HEK293 (cell line): ENCODE measurements around the gene GPR39.

Experiments
- BCL6B ChIP-seq: fragments of 450-650 bp; formaldehyde crosslinking; IDR thresholded peaks from 2 replicates; pipeline ENCODE4 v1.5.1; 2017; ENCODE audit warnings: missing biosample characterization, missing genetic modification characterization
- GFI1B ChIP-seq: fragments of 450-650 bp; formaldehyde crosslinking; IDR thresholded peaks from 2 replicates; pipeline ENCODE4 v1.5.1; 2016; ENCODE audit warnings: missing biosample characterization, missing genetic modification characterization
- HOXC10 ChIP-seq: sonication (generic); formaldehyde crosslinking; IDR thresholded peaks from 2 replicates; pipeline ENCODE4 v1.8.1; 2023; ENCODE audit warnings: mild to moderate bottlenecking, missing genetic modification reagents
- KLF7 ChIP-seq: fragments of 450-650 bp; formaldehyde crosslinking; IDR thresholded peaks from 2 replicates; pipeline ENCODE4 v1.5.1; 2016; ENCODE audit warnings: missing biosample characterization, missing genetic modification characterization, borderline replicate concordance
- OSR2 ChIP-seq: fragments of 450-650 bp; formaldehyde crosslinking; IDR thresholded peaks from 2 replicates; pipeline ENCODE4 v1.5.1; 2016; ENCODE audit warnings: missing biosample characterization, missing genetic modification characterization
- PRDM1 ChIP-seq: fragments of 450-650 bp; formaldehyde crosslinking; IDR thresholded peaks from 2 replicates; pipeline ENCODE4; 2016; ENCODE audit warnings: missing biosample characterization, missing genetic modification characterization
- PRDM4 ChIP-seq: fragments of 450-650 bp; formaldehyde crosslinking; IDR thresholded peaks from 2 replicates; pipeline ENCODE4 v1.5.1; 2017; ENCODE audit warnings: missing biosample characterization, missing genetic modification characterization
- RBAK ChIP-seq: fragments of 450-650 bp; formaldehyde crosslinking; IDR thresholded peaks from 2 replicates; pipeline ENCODE4 v1.5.1; 2016; ENCODE audit warnings: missing biosample characterization, missing genetic modification characterization
- ZBTB8A ChIP-seq: fragments of 450-650 bp; formaldehyde crosslinking; IDR thresholded peaks from 2 replicates; pipeline ENCODE4 v1.5.1; 2016; ENCODE audit warnings: missing biosample characterization, missing genetic modification characterization
- ZNF146 ChIP-seq: fragments of 450-650 bp; formaldehyde crosslinking; IDR thresholded peaks from 2 replicates; pipeline ENCODE4 v1.5.1; 2016; ENCODE audit warnings: missing biosample characterization, missing genetic modification characterization
- ZNF174 ChIP-seq: fragments of 450-650 bp; formaldehyde crosslinking; IDR thresholded peaks from 2 replicates; pipeline ENCODE4 v1.5.0; 2017; ENCODE audit warnings: missing biosample characterization, mild to moderate bottlenecking, missing genetic modification characterization
- ZNF221 ChIP-seq: fragments of 450-650 bp; formaldehyde crosslinking; IDR thresholded peaks from 2 replicates; pipeline ENCODE4 v1.5.1; 2017; ENCODE audit warnings: missing biosample characterization, missing genetic modification characterization, borderline replicate concordance
- ZNF37A ChIP-seq: fragments of 450-650 bp; IDR thresholded peaks from 2 replicates; pipeline ENCODE4 v1.5.1; 2018; ENCODE audit warnings: missing biosample characterization, missing genetic modification characterization
- ZNF394 ChIP-seq: fragments of 450-650 bp; formaldehyde crosslinking; IDR thresholded peaks from 2 replicates; pipeline ENCODE4 v1.5.1; 2016; ENCODE audit warnings: missing biosample characterization, missing genetic modification characterization, mild to moderate bottlenecking, moderate library complexity, borderline replicate concordance
- ZNF561 ChIP-seq: fragments of 450-650 bp; IDR thresholded peaks from 2 replicates; pipeline ENCODE4 v1.5.1; 2018; ENCODE audit warnings: missing biosample characterization, missing genetic modification characterization, borderline replicate concordance
- ZNF610 ChIP-seq: fragments of 450-650 bp; formaldehyde crosslinking; IDR thresholded peaks from 2 replicates; pipeline ENCODE4 v1.5.1; 2016; ENCODE audit warnings: missing biosample characterization, missing genetic modification characterization, borderline replicate concordance
- ZNF624 ChIP-seq: fragments of 450-650 bp; formaldehyde crosslinking; IDR thresholded peaks from 2 replicates; pipeline ENCODE4 v1.5.1; 2017; ENCODE audit warnings: missing biosample characterization, missing genetic modification characterization
- ZNF626 ChIP-seq: fragments of 450-650 bp; sonication (Bioruptor Pico); formaldehyde crosslinking; IDR thresholded peaks from 2 replicates; pipeline ENCODE4 v1.5.1; 2018; ENCODE audit warnings: missing biosample characterization, missing genetic modification characterization, inconsistent platforms
- ZNF707 ChIP-seq: fragments of 450-650 bp; formaldehyde crosslinking; IDR thresholded peaks from 2 replicates; pipeline ENCODE4 v1.5.1; 2016; ENCODE audit warnings: missing biosample characterization, missing genetic modification characterization
- ZNF776 ChIP-seq: fragments of 450-650 bp; formaldehyde crosslinking; IDR thresholded peaks from 2 replicates; pipeline ENCODE4 v1.5.0; 2017; ENCODE audit warnings: missing biosample characterization, missing genetic modification characterization, borderline replicate concordance
- TF ChIP-seq, protein P1 (sequence below): fragments of 450-650 bp; formaldehyde crosslinking; IDR thresholded peaks from 2 replicates; pipeline ENCODE4 v1.5.1; 2016; ENCODE audit warnings: missing biosample characterization, missing genetic modification characterization
- TF ChIP-seq, protein P2 (sequence below): fragments of 450-650 bp; formaldehyde crosslinking; IDR thresholded peaks from 2 replicates; pipeline ENCODE4 v1.5.1; 2016; ENCODE audit warnings: missing biosample characterization, missing genetic modification characterization
- TF ChIP-seq, protein P3 (sequence below): fragments of 450-650 bp; formaldehyde crosslinking; IDR thresholded peaks from 2 replicates; pipeline ENCODE4 v1.5.1; 2017; ENCODE audit warnings: missing biosample characterization, missing genetic modification characterization
- TF ChIP-seq, protein P4 (sequence below): fragments of 450-650 bp; formaldehyde crosslinking; IDR thresholded peaks from 2 replicates; pipeline ENCODE4 v1.5.1; 2016; ENCODE audit warnings: missing biosample characterization, missing genetic modification characterization

The GPR39 gene

DNA sequence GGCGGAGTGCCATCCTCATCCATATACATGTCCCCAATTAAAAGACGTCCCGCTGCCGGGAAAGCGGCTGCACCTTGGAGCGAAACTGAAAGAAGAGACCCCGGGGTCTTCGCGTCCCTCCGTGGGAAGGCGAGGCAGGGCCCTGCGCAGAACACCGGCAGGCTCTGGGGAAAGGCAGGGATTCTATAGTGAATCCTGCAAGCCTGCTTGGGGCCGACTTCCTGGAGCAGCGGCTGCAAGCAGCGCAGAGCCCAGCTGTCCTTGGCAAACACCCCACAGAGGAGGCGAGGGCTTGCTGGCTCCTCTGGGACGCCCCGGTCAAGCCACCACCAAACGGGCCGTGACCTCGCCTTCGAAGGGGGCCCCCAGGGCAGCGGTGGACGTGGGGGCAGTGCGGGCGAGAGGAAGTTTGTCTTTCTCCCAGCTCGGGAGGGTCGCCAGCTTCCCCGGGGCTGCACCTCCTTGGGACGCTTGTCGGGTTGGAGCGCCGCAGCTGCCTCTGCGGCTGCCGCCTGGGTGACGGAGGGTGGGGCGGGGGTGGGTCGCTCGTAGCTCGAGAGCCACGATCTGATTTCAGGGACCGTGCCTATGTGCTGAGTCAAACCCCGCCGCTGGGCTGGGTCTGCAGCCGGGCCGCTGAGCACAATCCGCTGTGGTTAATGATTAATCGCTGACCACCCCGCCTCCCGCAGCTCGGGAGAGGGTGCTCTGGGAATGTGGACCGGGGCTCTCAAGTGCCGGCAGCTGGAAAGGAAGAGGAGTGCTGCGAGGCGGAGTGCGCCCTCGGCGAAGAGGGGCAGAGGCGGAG is 486 bp upstream of the GPR39 start (continued):
- TF ChIP-seq OSR2 (tag by site-specific recombination), result no peak
- no peak for TF ChIP-seq KLF7 (tag by site-specific recombination)
- no peak for TF ChIP-seq BCL6B
- no peak for TF ChIP-seq PRDM4 (tag by site-specific recombination)
- TF ChIP-seq ZNF707 (tag by site-specific recombination), result no peak
- TF ChIP-seq ZNF624 (tag by site-specific recombination), result no peak
- TF ChIP-seq ZNF221 (tag by site-specific recombination), result no peak
- TF ChIP-seq ZNF561 (tag by site-specific recombination), result no peak; the same call in 1 of the 2 replicates
- TF ChIP-seq ZNF174 (tag by site-specific recombination), result no peak
- no peak for TF ChIP-seq ZNF610 (tag by site-specific recombination)
- TF ChIP-seq, protein P1, sequence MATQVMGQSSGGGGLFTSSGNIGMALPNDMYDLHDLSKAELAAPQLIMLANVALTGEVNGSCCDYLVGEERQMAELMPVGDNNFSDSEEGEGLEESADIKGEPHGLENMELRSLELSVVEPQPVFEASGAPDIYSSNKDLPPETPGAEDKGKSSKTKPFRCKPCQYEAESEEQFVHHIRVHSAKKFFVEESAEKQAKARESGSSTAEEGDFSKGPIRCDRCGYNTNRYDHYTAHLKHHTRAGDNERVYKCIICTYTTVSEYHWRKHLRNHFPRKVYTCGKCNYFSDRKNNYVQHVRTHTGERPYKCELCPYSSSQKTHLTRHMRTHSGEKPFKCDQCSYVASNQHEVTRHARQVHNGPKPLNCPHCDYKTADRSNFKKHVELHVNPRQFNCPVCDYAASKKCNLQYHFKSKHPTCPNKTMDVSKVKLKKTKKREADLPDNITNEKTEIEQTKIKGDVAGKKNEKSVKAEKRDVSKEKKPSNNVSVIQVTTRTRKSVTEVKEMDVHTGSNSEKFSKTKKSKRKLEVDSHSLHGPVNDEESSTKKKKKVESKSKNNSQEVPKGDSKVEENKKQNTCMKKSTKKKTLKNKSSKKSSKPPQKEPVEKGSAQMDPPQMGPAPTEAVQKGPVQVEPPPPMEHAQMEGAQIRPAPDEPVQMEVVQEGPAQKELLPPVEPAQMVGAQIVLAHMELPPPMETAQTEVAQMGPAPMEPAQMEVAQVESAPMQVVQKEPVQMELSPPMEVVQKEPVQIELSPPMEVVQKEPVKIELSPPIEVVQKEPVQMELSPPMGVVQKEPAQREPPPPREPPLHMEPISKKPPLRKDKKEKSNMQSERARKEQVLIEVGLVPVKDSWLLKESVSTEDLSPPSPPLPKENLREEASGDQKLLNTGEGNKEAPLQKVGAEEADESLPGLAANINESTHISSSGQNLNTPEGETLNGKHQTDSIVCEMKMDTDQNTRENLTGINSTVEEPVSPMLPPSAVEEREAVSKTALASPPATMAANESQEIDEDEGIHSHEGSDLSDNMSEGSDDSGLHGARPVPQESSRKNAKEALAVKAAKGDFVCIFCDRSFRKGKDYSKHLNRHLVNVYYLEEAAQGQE, result no peak
- TF ChIP-seq ZNF776 (tag by site-specific recombination), result no peak
- TF ChIP-seq, protein P2, sequence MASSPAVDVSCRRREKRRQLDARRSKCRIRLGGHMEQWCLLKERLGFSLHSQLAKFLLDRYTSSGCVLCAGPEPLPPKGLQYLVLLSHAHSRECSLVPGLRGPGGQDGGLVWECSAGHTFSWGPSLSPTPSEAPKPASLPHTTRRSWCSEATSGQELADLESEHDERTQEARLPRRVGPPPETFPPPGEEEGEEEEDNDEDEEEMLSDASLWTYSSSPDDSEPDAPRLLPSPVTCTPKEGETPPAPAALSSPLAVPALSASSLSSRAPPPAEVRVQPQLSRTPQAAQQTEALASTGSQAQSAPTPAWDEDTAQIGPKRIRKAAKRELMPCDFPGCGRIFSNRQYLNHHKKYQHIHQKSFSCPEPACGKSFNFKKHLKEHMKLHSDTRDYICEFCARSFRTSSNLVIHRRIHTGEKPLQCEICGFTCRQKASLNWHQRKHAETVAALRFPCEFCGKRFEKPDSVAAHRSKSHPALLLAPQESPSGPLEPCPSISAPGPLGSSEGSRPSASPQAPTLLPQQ, result 0 out of 2 replicates have a peak, but pooled peaks have one; percentile 22
- no peak for TF ChIP-seq HOXC10 (CRISPR knock-in tag)
- peak; percentile 64 for TF ChIP-seq ZBTB8A (tag by site-specific recombination)
- TF ChIP-seq, protein P3, sequence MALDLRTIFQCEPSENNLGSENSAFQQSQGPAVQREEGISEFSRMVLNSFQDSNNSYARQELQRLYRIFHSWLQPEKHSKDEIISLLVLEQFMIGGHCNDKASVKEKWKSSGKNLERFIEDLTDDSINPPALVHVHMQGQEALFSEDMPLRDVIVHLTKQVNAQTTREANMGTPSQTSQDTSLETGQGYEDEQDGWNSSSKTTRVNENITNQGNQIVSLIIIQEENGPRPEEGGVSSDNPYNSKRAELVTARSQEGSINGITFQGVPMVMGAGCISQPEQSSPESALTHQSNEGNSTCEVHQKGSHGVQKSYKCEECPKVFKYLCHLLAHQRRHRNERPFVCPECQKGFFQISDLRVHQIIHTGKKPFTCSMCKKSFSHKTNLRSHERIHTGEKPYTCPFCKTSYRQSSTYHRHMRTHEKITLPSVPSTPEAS (tag by site-specific recombination), result no peak
- no peak for TF ChIP-seq PRDM1 (tag by site-specific recombination)
- no peak for TF ChIP-seq RBAK (tag by site-specific recombination)
- no peak for TF ChIP-seq ZNF37A (tag by site-specific recombination)
- TF ChIP-seq, protein P4, sequence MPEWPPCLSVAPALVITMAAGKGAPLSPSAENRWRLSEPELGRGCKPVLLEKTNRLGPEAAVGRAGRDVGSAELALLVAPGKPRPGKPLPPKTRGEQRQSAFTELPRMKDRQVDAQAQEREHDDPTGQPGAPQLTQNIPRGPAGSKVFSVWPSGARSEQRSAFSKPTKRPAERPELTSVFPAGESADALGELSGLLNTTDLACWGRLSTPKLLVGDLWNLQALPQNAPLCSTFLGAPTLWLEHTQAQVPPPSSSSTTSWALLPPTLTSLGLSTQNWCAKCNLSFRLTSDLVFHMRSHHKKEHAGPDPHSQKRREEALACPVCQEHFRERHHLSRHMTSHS, result no peak
- no peak for TF ChIP-seq ZNF146 (tag by site-specific recombination)
- 0 out of 2 replicates have a peak, but pooled peaks have one; percentile 24 for TF ChIP-seq ZNF394 (tag by site-specific recombination)
- no peak for TF ChIP-seq ZNF626 (tag by site-specific recombination)
- no peak for TF ChIP-seq GFI1B
